ENCODE measurements around the gene TMEM154. TPM values are rescaled to one million over a fixed set of nuclear protein-coding genes. Genes with fewer than 3 reads are reported as not detected.

Gene TMEM154
- total RNA-seq, 1 donor from 2014 or later, result 0.46 TPM

- Mint-ChIP-seq H3K4me3 (ENCODE audit: low read depth) (no peak overlapping the region), H3K9me3 (ENCODE audit: low read depth) (no peaks in the 10 kb centered on the region), H3K27me3 (peaks cover 13% of the 10 kb centered on the region), H3K4me1 (ENCODE audit: low read depth) (peaks cover 26% of the 10 kb centered on the region), H3K27ac (peak overlapping the region; percentile 60), H3K36me3 (ENCODE audit: insufficient read depth) (no peaks in the 10 kb centered on the region)
- no peak for DNase-seq (ENCODE audit: low spot score, unreplicated experiment)
- no peak for TF ChIP-seq CTCF (IDR thresholded peaks at IDR 0.05; ENCODE audit: unreplicated experiment)
Observed at GRCh38 chr4:152609481-152609880, 70.3 kb downstream of the TMEM154 start.

- TF ChIP-seq CTCF (IDR thresholded peaks at IDR 0.05; ENCODE audit: unreplicated experiment), result no peak
Observed at GRCh38 chr4:152607178-152607577, 72.6 kb downstream of the TMEM154 start.

GRCh38 chr4:152606753-152607152 lies 73.0 kb downstream of the TMEM154 start:
- Mint-ChIP-seq H3K27ac (no peak overlapping the region), H3K4me3 (ENCODE audit: low read depth) (no peak overlapping the region), H3K9me3 (ENCODE audit: low read depth) (no peaks in the 10 kb centered on the region), H3K27me3 (peaks cover 7% of the 10 kb centered on the region), H3K4me1 (ENCODE audit: low read depth) (peaks cover 16% of the 10 kb centered on the region), H3K36me3 (ENCODE audit: insufficient read depth) (no peaks in the 10 kb centered on the region)
- DNase-seq (ENCODE audit: low spot score, unreplicated experiment), result no peak
- no peak for TF ChIP-seq CTCF (IDR thresholded peaks at IDR 0.05; ENCODE audit: unreplicated experiment)

More at GRCh38 chr4:152607178-152607577, 72.6 kb downstream of the TMEM154 start:
- DNase-seq (ENCODE audit: low spot score, unreplicated experiment), result no peak
- Mint-ChIP-seq H3K9me3 (ENCODE audit: low read depth) (no peaks in the 10 kb centered on the region), H3K36me3 (ENCODE audit: insufficient read depth) (no peaks in the 10 kb centered on the region), H3K27me3 (peaks cover 4% of the 10 kb centered on the region), H3K27ac (peak overlapping the region; percentile 24), H3K4me1 (ENCODE audit: low read depth) (peaks cover 16% of the 10 kb centered on the region), H3K4me3 (ENCODE audit: low read depth) (no peak overlapping the region)

GRCh38 chr4:152605641-152606335 lies 74.0 kb downstream of the TMEM154 start:
- Mint-ChIP-seq H3K36me3 (ENCODE audit: insufficient read depth) (no peaks in the 10 kb centered on the region), H3K9me3 (ENCODE audit: low read depth) (no peaks in the 10 kb centered on the region), H3K27me3 (peaks cover 6% of the 10 kb centered on the region), H3K27ac (no peak overlapping the region), H3K4me3 (ENCODE audit: low read depth) (no peak overlapping the region), H3K4me1 (ENCODE audit: low read depth) (peaks cover 15% of the 10 kb centered on the region)
- TF ChIP-seq CTCF (IDR thresholded peaks at IDR 0.05; ENCODE audit: unreplicated experiment), result no peak
- no peak for DNase-seq (ENCODE audit: low spot score, unreplicated experiment)

GRCh38 chr4:152605031-152605430 lies 74.8 kb downstream of the TMEM154 start:
- TF ChIP-seq CTCF (IDR thresholded peaks at IDR 0.05; ENCODE audit: unreplicated experiment), result no peak
- Mint-ChIP-seq H3K27ac (no peak overlapping the region), H3K36me3 (ENCODE audit: insufficient read depth) (no peaks in the 10 kb centered on the region), H3K4me1 (ENCODE audit: low read depth) (peaks cover 14% of the 10 kb centered on the region), H3K4me3 (ENCODE audit: low read depth) (no peak overlapping the region), H3K27me3 (peaks cover 4% of the 10 kb centered on the region), H3K9me3 (ENCODE audit: low read depth) (no peaks in the 10 kb centered on the region)
- DNase-seq (ENCODE audit: low spot score, unreplicated experiment), result no peak
